Measurements from ENCODE around the gene CSMD2.

- no peak for TF ChIP-seq CSRNP3 (CRISPR knock-in tag; IDR thresholded peaks at IDR 0.05)
- TF ChIP-seq CREB5 (CRISPR knock-in tag; IDR thresholded peaks at IDR 0.05; ENCODE audit: low read depth) = no peak
- TF ChIP-seq PATZ1 (CRISPR knock-in tag; IDR thresholded peaks at IDR 0.05; ENCODE audit: borderline replicate concordance) = no peak
- TF ChIP-seq TOX (CRISPR knock-in tag; IDR thresholded peaks at IDR 0.05; ENCODE audit: borderline replicate concordance) = no peak
- no peak for TF ChIP-seq CSDC2 (CRISPR knock-in tag; IDR thresholded peaks at IDR 0.05)
- TF ChIP-seq ZNF565 (CRISPR knock-in tag; conservative IDR thresholded peaks at IDR 0.05; ENCODE audit: low read depth) = no peak
Measured at GRCh38 chr1:33764149-33764548, 400.9 kb downstream of the CSMD2 start.

All from SK-N-SH treated with all-trans-retinoic acid at 6 μM for 48 hours (cell line).